Measurements from ENCODE around the gene ACCSL.

The ACCSL gene

DNA sequence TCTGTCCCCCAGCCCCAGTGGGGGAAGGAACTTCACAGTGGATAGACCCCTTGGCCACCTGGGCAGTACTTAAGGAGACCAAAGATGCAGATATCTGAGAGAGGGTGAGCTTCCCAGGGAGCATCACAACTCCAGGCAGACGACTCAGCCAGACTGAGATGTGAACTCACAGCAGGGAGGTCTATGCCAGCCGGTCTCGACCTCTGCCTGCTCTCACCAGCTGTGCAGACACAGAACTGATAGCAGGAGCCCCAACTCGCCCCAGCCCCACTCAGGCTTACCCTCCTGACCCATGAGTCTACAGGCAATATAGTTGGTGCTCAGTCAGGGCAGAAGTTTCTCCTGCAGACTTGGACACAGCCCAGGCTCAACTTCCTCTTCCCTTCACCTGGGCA lies 29.7 kb upstream of the ACCSL start:
- TF ChIP-seq, protein P1, sequence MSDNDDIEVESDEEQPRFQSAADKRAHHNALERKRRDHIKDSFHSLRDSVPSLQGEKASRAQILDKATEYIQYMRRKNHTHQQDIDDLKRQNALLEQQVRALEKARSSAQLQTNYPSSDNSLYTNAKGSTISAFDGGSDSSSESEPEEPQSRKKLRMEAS (IDR thresholded peaks at IDR 0.05): no peak
- TF ChIP-seq EGR1 (IDR thresholded peaks at IDR 0.05) (no peak), TEAD4 (IDR thresholded peaks at IDR 0.05) (no peak), NFIC (IDR thresholded peaks at IDR 0.05) (no peak), CREB1 (IDR thresholded peaks at IDR 0.05; ENCODE audit: low read depth) (no peak), YY1 (IDR thresholded peaks at IDR 0.05; ENCODE audit: low read depth) (no peak), EP300 (IDR thresholded peaks at IDR 0.05; ENCODE audit: borderline replicate concordance) (no peak), TAF1 (IDR thresholded peaks at IDR 0.05; ENCODE audit: low read depth) (no peak), CEBPB (IDR thresholded peaks at IDR 0.05) (no peak), TCF12 (IDR thresholded peaks at IDR 0.05; ENCODE audit: low read depth) (no peak), REST (IDR thresholded peaks at IDR 0.05; ENCODE audit: low read depth) (no peak), ZBTB7A (IDR thresholded peaks at IDR 0.05; ENCODE audit: low read depth) (no peak), RAD21 (IDR thresholded peaks at IDR 0.05; ENCODE audit: low read depth) (no peak), FOXM1 (IDR thresholded peaks at IDR 0.05; ENCODE audit: borderline replicate concordance, low read depth) (no peak), USF1 (IDR thresholded peaks at IDR 0.05) (no peak)

- TF ChIP-seq ZBTB7A (IDR thresholded peaks at IDR 0.05; ENCODE audit: low read depth): no peak
- TF ChIP-seq YY1 (IDR thresholded peaks at IDR 0.05; ENCODE audit: low read depth): no peak
- TF ChIP-seq TEAD4 (IDR thresholded peaks at IDR 0.05): no peak
- no peak for TF ChIP-seq CEBPB (IDR thresholded peaks at IDR 0.05)
- no peak for TF ChIP-seq EP300 (IDR thresholded peaks at IDR 0.05; ENCODE audit: borderline replicate concordance)
- TF ChIP-seq FOXM1 (IDR thresholded peaks at IDR 0.05; ENCODE audit: borderline replicate concordance, low read depth): no peak
- TF ChIP-seq EGR1 (IDR thresholded peaks at IDR 0.05): no peak
- no peak for TF ChIP-seq RAD21 (IDR thresholded peaks at IDR 0.05; ENCODE audit: low read depth)
- TF ChIP-seq TAF1 (IDR thresholded peaks at IDR 0.05; ENCODE audit: low read depth): no peak
- TF ChIP-seq, protein P1 (IDR thresholded peaks at IDR 0.05): no peak
- TF ChIP-seq CREB1 (IDR thresholded peaks at IDR 0.05; ENCODE audit: low read depth): no peak
- no peak for TF ChIP-seq NFIC (IDR thresholded peaks at IDR 0.05)
- no peak for TF ChIP-seq REST (IDR thresholded peaks at IDR 0.05; ENCODE audit: low read depth)
- no peak for TF ChIP-seq TCF12 (IDR thresholded peaks at IDR 0.05; ENCODE audit: low read depth)
- no peak for TF ChIP-seq USF1 (IDR thresholded peaks at IDR 0.05)
Observed at GRCh38 chr11:44018829-44019228, 29.0 kb upstream of the ACCSL start.

- TF ChIP-seq TCF12 (IDR thresholded peaks at IDR 0.05; ENCODE audit: low read depth): no peak
- no peak for TF ChIP-seq ZBTB7A (IDR thresholded peaks at IDR 0.05; ENCODE audit: low read depth)
- no peak for TF ChIP-seq YY1 (IDR thresholded peaks at IDR 0.05; ENCODE audit: low read depth)
- no peak for TF ChIP-seq USF1 (IDR thresholded peaks at IDR 0.05)
- TF ChIP-seq TEAD4 (IDR thresholded peaks at IDR 0.05): no peak
- TF ChIP-seq REST (IDR thresholded peaks at IDR 0.05; ENCODE audit: low read depth): no peak
- no peak for TF ChIP-seq RAD21 (IDR thresholded peaks at IDR 0.05; ENCODE audit: low read depth)
- no peak for TF ChIP-seq CREB1 (IDR thresholded peaks at IDR 0.05; ENCODE audit: low read depth)
- TF ChIP-seq EGR1 (IDR thresholded peaks at IDR 0.05): no peak
- no peak for TF ChIP-seq TAF1 (IDR thresholded peaks at IDR 0.05; ENCODE audit: low read depth)
- no peak for TF ChIP-seq NFIC (IDR thresholded peaks at IDR 0.05)
- TF ChIP-seq, protein P1 (IDR thresholded peaks at IDR 0.05): no peak
- no peak for TF ChIP-seq CEBPB (IDR thresholded peaks at IDR 0.05)
- TF ChIP-seq FOXM1 (IDR thresholded peaks at IDR 0.05; ENCODE audit: borderline replicate concordance, low read depth): no peak
- no peak for TF ChIP-seq EP300 (IDR thresholded peaks at IDR 0.05; ENCODE audit: borderline replicate concordance)
Observed at GRCh38 chr11:44024977-44025376, 22.8 kb upstream of the ACCSL start.

Data from Ishikawa (cell line).